ENCODE results near the gene RAD9A. TPM values are rescaled to one million over a fixed set of nuclear protein-coding genes. Genes with fewer than 3 reads are reported as not detected.
A peak's percentile ranks its signal among the peaks of the same experiment; 100 is the strongest.

Gene RAD9A
- total and polyA plus RNA-seq, 9 of the 15 experiments (the other 6 are each of a cell fraction or from before 2014, with no cell fraction given), result 1.4 to 41.2 (median 16.1) TPM

DNA sequence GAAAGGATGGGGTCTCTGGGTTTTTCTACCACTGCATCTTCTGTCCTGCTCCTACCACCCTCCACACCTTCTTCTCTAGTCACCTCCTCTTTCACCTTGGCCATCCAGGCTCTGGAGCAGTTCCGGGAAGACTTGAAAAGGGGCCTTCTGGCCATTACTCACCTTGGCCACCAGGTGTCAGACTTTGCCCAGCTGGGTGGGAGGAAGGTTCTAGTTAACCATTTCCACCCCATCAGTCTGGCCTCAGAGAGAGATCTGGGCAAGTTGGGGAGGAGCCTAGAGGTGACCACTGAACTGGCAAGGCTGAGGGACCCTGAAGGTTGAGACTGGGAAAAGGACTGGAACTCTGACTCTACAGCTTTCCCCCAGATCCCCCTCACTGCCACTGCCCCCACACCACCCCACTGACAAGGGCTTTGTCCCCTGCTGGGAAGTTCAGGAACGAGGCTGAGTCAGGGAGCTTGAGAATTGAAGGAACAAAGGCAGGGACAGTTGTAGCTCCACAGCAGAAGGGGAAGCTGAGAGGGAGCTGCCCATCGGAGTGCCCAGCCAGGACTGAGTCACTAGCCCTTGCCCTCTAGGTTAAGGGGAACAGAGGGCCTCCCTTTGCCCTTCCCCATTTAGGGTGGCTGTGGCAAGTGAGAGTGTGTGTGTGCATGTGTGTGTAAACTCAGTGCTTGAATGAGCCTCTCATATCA is 34.8 kb upstream of the RAD9A start (continued):
- TF ChIP-seq ZNF639 (CRISPR knock-in tag; conservative IDR thresholded peaks at IDR 0.05 in 1 of 2, IDR thresholded peaks at IDR 0.05 in 1 of 2) (no peak), KAT7 (CRISPR knock-in tag; IDR thresholded peaks at IDR 0.05; ENCODE audit: borderline replicate concordance) (0 out of 2 replicates have a peak, but pooled peaks have one; percentile 29), NR1H2 (CRISPR knock-in tag; IDR thresholded peaks at IDR 0.05) (no peak), KLF10 (CRISPR knock-in tag; IDR thresholded peaks at IDR 0.05) (no peak), RBM25 (IDR thresholded peaks at IDR 0.05; ENCODE audit: low read depth, low read length, severe bottlenecking) (no peak), IFI16 (CRISPR knock-in tag; IDR thresholded peaks at IDR 0.05) (no peak), EHMT2 (IDR thresholded peaks at IDR 0.05) (no peak), PTRF (tag; IDR thresholded peaks at IDR 0.05) (no peak), ZNF75A (CRISPR knock-in tag; IDR thresholded peaks at IDR 0.05) (no peak), TRIM28 (IDR thresholded peaks at IDR 0.05) (no peak), ZNF3 (CRISPR knock-in tag; IDR thresholded peaks at IDR 0.05) (no peak), SRSF9 (IDR thresholded peaks at IDR 0.05; ENCODE audit: borderline replicate concordance, low read depth, low read length) (no peak), NCOA4 (IDR thresholded peaks at IDR 0.05; ENCODE audit: partially characterized antibody) (no peak), SMARCE1 (IDR thresholded peaks at IDR 0.05) (no peak)
- TF ChIP-seq, protein P1, sequence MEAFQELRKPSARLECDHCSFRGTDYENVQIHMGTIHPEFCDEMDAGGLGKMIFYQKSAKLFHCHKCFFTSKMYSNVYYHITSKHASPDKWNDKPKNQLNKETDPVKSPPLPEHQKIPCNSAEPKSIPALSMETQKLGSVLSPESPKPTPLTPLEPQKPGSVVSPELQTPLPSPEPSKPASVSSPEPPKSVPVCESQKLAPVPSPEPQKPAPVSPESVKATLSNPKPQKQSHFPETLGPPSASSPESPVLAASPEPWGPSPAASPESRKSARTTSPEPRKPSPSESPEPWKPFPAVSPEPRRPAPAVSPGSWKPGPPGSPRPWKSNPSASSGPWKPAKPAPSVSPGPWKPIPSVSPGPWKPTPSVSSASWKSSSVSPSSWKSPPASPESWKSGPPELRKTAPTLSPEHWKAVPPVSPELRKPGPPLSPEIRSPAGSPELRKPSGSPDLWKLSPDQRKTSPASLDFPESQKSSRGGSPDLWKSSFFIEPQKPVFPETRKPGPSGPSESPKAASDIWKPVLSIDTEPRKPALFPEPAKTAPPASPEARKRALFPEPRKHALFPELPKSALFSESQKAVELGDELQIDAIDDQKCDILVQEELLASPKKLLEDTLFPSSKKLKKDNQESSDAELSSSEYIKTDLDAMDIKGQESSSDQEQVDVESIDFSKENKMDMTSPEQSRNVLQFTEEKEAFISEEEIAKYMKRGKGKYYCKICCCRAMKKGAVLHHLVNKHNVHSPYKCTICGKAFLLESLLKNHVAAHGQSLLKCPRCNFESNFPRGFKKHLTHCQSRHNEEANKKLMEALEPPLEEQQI (IDR thresholded peaks at IDR 0.05), result no peak
